ENCODE data around the gene GMFB. TPM values are rescaled to one million over a fixed set of nuclear protein-coding genes. Genes with fewer than 3 reads are reported as not detected.

The GMFB gene
- total RNA-seq, 1 experiment from 2014 or later, result 85.2 TPM

GRCh38 chr14:54481695-54482094 lies 7.1 kb downstream of the GMFB start:
- POLR2A ChIA-PET (ENCODE audit: unreplicated experiment), result no interaction called here
- peaks cover 55% of the 10 kb centered on the region for H3K4me1 ChIP-seq (ENCODE audit: insufficient read depth, low read length)
- H3K79me2 ChIP-seq (ENCODE audit: low read length), result peaks cover 51% of the 10 kb centered on the region
- peak overlapping the region; percentile 36 for H3K4me3 ChIP-seq (ENCODE audit: low read length)
- peaks cover 24% of the 10 kb centered on the region for H3F3A ChIP-seq (ENCODE audit: low read length, unreplicated experiment)
- intact Hi-C loops (cut with micrococcal nuclease), result loop anchor here (2.0 kb wide), 1 partner anchor 41 kb away; the partner anchor contains the start of gene CNIH1
- TSS peak; percentile 76 for BruUV-seq (replicated peaks)
- H3K9ac ChIP-seq (ENCODE audit: low read length), result peak overlapping the region; percentile 2; the same call in 1 of the 2 replicates
- peaks cover 11% of the 10 kb centered on the region; the same call in 1 of the 2 replicates for H4K20me1 ChIP-seq (ENCODE audit: low read length)
- H3K27ac ChIP-seq (ENCODE audit: low read length), result peak overlapping the region; percentile 70
- H3K4me2 ChIP-seq (ENCODE audit: low read length), result peak overlapping the region; percentile 66
- TF ChIP-seq EZH2 (IDR thresholded peaks at IDR 0.05; ENCODE audit: low read length, unreplicated experiment) (no peak), CTCF (conservative IDR thresholded peaks at IDR 0.05; ENCODE audit: low read depth, low read length) (no peak), EZH2phosphoT487 (IDR thresholded peaks at IDR 0.05; ENCODE audit: borderline replicate concordance, low read length) (no peak)
- no peaks in the 10 kb centered on the region for H3K27me3 ChIP-seq (ENCODE audit: low read length)
- CTCF ChIA-PET, result interaction anchor here (0.6 kb wide), 1 partner anchor 116 kb away, joined by 3 read pairs; no protein-coding TSS in a partner anchor
- H3K9me3 ChIP-seq (ENCODE audit: low read length), result no peaks in the 10 kb centered on the region
- DNase-seq, result peak; percentile 85
- H3K36me3 ChIP-seq (ENCODE audit: low read depth, low read length), result peaks cover 32% of the 10 kb centered on the region
- H3K9me2 ChIP-seq (replicated peaks; ENCODE audit: low read length), result no peaks in the 10 kb centered on the region
- no peak overlapping the region for H2AFZ ChIP-seq (ENCODE audit: low read length)
- peak; percentile 71 for ATAC-seq

GRCh38 chr14:54480830-54481562 lies 7.8 kb downstream of the GMFB start:
- H3K36me3 ChIP-seq (ENCODE audit: low read depth, low read length), result peaks cover 32% of the 10 kb centered on the region
- BruUV-seq (replicated peaks), result no TSS peak
- H3K27ac ChIP-seq (ENCODE audit: low read length), result peak overlapping the region; percentile 70
- H4K20me1 ChIP-seq (ENCODE audit: low read length), result peaks cover 11% of the 10 kb centered on the region; the same call in 1 of the 2 replicates
- no peaks in the 10 kb centered on the region for H3K27me3 ChIP-seq (ENCODE audit: low read length)
- H3K4me2 ChIP-seq (ENCODE audit: low read length), result peak overlapping the region; percentile 66
- no peak overlapping the region for H2AFZ ChIP-seq (ENCODE audit: low read length)
- H3K9me2 ChIP-seq (replicated peaks; ENCODE audit: low read length), result no peaks in the 10 kb centered on the region
- intact Hi-C loops (cut with micrococcal nuclease), result loop anchor here (2.0 kb wide), 1 partner anchor 40 kb away; the partner anchor contains the start of gene CNIH1
- H3K4me3 ChIP-seq (ENCODE audit: low read length), result peak overlapping the region; percentile 36
- H3K9me3 ChIP-seq (ENCODE audit: low read length), result no peaks in the 10 kb centered on the region
- POLR2A ChIA-PET (ENCODE audit: unreplicated experiment), result interaction anchor here (0.6 kb wide), 1 partner anchor 92 kb away, joined by 3 read pairs; no protein-coding TSS in a partner anchor
- TF ChIP-seq CTCF (conservative IDR thresholded peaks at IDR 0.05; ENCODE audit: low read depth, low read length) (peak; percentile 42; the same call in 1 of the 2 replicates), EZH2 (IDR thresholded peaks at IDR 0.05; ENCODE audit: low read length, unreplicated experiment) (no peak)
- H3K4me1 ChIP-seq (ENCODE audit: insufficient read depth, low read length), result peaks cover 53% of the 10 kb centered on the region
- peak overlapping the region; percentile 2; the same call in 1 of the 2 replicates for H3K9ac ChIP-seq (ENCODE audit: low read length)
- peaks cover 24% of the 10 kb centered on the region for H3F3A ChIP-seq (ENCODE audit: low read length, unreplicated experiment)
- DNase-seq (peak; percentile 95), ATAC-seq (peak; percentile 72)
- H3K79me2 ChIP-seq (ENCODE audit: low read length), result peaks cover 44% of the 10 kb centered on the region
- CTCF ChIA-PET, result interaction anchor here (0.6 to 1.0 kb wide), 2 partner anchors 34 to 115 kb away, joined by 3 to 16 read pairs; no protein-coding TSS in a partner anchor
